ENCODE results near the gene CEP72.

DNA sequence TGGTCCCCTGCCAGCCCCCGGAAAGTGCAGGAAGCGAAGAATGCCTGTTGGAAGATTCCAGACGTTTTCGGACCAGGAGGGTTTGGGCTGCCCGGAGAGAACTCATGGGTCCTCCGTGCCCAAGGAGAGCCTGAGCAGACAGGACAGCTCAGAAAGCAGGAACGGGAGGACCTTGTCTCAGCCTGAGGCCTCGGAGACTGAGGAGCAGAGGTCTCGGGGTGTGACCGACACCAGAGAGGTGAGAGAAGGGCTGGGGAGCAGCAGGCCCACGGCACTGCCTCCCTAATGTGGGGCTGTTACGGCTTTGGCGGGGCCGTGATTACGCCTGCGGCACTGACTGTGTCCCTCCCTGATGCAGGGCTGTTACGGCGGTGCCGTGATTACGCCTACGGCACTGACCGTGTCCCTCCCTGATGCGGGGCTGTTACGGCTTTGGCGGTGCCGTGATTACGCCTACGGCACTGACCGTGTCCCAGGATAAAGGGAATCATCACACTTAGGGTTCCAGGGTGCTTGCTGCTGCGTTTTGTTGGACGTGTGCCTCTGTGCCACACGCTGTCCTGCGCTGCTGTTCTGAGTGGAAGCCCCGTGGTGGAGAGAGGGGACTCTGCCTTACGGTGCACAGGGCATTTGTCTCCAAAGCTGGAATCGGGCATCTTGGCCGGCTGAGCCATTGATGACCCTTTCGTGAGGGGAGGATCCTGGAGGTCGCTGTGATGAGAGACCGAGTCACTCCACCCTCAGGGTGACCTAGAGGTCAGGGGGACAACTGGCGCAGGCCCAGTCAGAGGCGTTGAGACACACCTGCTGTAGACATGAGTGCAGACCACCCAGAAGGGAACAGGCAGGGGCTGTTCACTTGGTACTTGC lies 25.7 kb downstream of the CEP72 start:
- TF ChIP-seq CTCF (IDR thresholded peaks at IDR 0.05; ENCODE audit: insufficient read depth, low read depth, low read length) (no peak), EZH2 (IDR thresholded peaks at IDR 0.05; ENCODE audit: insufficient read depth, low read length) (no peak)

Data from astrocyte (in vitro differentiated cells and primary cell).